ENCODE results near the gene TIMM22. TPM values are rescaled to one million over a fixed set of nuclear protein-coding genes. Genes with fewer than 3 reads are reported as not detected.

Gene TIMM22
- total and polyA plus RNA-seq, 2 of the 4 experiments (the other 2 are of a cell fraction) = 12.7 to 12.9 TPM

- no peak overlapping the region for H2BK15ac ChIP-seq (ENCODE audit: low read depth, low read length)
- H3K9ac ChIP-seq (ENCODE audit: low read depth, low read length) = no peak overlapping the region
- peaks cover 3% of the 10 kb centered on the region; the same call in 1 of the 2 replicates for H3K4me1 ChIP-seq (ENCODE audit: control insufficient read depth, insufficient read depth, low read length)
- no peaks in the 10 kb centered on the region for H3K27me3 ChIP-seq (ENCODE audit: control insufficient read depth, insufficient read depth, low read length)
- no peak overlapping the region for H2AK5ac ChIP-seq (ENCODE audit: low read depth, low read length)
- H3K4me3 ChIP-seq (ENCODE audit: insufficient read depth, low read depth, low read length) = no peak overlapping the region
- ChIA-PET CTCF (no interaction called here), POLR2A (ENCODE audit: unreplicated experiment) (no interaction called here)
- H3K27ac ChIP-seq (ENCODE audit: insufficient read depth, low read length) = no peak overlapping the region
- in situ Hi-C loops (cut with MboI; ENCODE audit: low sequenced_read_pairs) = no loop called here
- intact Hi-C loops (cut with micrococcal nuclease) = no loop called here
- no peak for TF ChIP-seq MXI1 (IDR thresholded peaks at IDR 0.05; ENCODE audit: borderline replicate concordance, low read depth, low read length)
- TF ChIP-seq SMC3 (IDR thresholded peaks at IDR 0.05; ENCODE audit: low read depth, low read length) = no peak
- no peak for TF ChIP-seq CEBPB (IDR thresholded peaks at IDR 0.05; ENCODE audit: low read depth, low read length)
- no peak for TF ChIP-seq NFE2L2 (IDR thresholded peaks at IDR 0.05; ENCODE audit: low read depth, low read length)
- no peak for TF ChIP-seq POLR2A (IDR thresholded peaks at IDR 0.05; ENCODE audit: low read depth, low read length)
- TF ChIP-seq, protein P1, sequence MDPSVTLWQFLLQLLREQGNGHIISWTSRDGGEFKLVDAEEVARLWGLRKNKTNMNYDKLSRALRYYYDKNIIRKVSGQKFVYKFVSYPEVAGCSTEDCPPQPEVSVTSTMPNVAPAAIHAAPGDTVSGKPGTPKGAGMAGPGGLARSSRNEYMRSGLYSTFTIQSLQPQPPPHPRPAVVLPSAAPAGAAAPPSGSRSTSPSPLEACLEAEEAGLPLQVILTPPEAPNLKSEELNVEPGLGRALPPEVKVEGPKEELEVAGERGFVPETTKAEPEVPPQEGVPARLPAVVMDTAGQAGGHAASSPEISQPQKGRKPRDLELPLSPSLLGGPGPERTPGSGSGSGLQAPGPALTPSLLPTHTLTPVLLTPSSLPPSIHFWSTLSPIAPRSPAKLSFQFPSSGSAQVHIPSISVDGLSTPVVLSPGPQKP (IDR thresholded peaks at IDR 0.05; ENCODE audit: borderline replicate concordance, low read depth, low read length) = no peak
- TF ChIP-seq BHLHE40 (IDR thresholded peaks at IDR 0.05; ENCODE audit: low read depth, low read length) = no peak
- no peak for TF ChIP-seq RAD21 (IDR thresholded peaks at IDR 0.05; ENCODE audit: low read length)
- TF ChIP-seq, protein P2, sequence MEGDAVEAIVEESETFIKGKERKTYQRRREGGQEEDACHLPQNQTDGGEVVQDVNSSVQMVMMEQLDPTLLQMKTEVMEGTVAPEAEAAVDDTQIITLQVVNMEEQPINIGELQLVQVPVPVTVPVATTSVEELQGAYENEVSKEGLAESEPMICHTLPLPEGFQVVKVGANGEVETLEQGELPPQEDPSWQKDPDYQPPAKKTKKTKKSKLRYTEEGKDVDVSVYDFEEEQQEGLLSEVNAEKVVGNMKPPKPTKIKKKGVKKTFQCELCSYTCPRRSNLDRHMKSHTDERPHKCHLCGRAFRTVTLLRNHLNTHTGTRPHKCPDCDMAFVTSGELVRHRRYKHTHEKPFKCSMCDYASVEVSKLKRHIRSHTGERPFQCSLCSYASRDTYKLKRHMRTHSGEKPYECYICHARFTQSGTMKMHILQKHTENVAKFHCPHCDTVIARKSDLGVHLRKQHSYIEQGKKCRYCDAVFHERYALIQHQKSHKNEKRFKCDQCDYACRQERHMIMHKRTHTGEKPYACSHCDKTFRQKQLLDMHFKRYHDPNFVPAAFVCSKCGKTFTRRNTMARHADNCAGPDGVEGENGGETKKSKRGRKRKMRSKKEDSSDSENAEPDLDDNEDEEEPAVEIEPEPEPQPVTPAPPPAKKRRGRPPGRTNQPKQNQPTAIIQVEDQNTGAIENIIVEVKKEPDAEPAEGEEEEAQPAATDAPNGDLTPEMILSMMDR (conservative IDR thresholded peaks at IDR 0.05; ENCODE audit: low read depth, low read length) = no peak
- TF ChIP-seq, protein P3, sequence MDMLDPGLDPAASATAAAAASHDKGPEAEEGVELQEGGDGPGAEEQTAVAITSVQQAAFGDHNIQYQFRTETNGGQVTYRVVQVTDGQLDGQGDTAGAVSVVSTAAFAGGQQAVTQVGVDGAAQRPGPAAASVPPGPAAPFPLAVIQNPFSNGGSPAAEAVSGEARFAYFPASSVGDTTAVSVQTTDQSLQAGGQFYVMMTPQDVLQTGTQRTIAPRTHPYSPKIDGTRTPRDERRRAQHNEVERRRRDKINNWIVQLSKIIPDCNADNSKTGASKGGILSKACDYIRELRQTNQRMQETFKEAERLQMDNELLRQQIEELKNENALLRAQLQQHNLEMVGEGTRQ (IDR thresholded peaks at IDR 0.05; ENCODE audit: low read depth, low read length) = no peak
- no peak for TF ChIP-seq FOS (IDR thresholded peaks at IDR 0.05; ENCODE audit: low read depth, low read length)
- TF ChIP-seq MAFK (IDR thresholded peaks at IDR 0.05; ENCODE audit: low read depth, low read length) = no peak
- dilution Hi-C loops (cut with HindIII; ENCODE audit: low sequenced_read_pairs, unreplicated experiment) = no loop called here
- no peak overlapping the region for H4K5ac ChIP-seq (ENCODE audit: low read depth, low read length)
- H3K23ac ChIP-seq (ENCODE audit: low read depth, low read length) = no peak overlapping the region
- no peak overlapping the region for H2BK120ac ChIP-seq (ENCODE audit: low read depth, low read length)
- H2BK20ac ChIP-seq (ENCODE audit: low read depth, low read length) = no peak overlapping the region
- peaks cover 8% of the 10 kb centered on the region for H3K9me1 ChIP-seq (ENCODE audit: insufficient read depth, low read length)
- H4K8ac ChIP-seq (ENCODE audit: low read depth in 2 of 2, low read length in 2 of 2) = no peak overlapping the region
- peaks cover 24 to 32% of the 10 kb centered on the region in 2 experiments for H3K79me1 ChIP-seq (ENCODE audit: low read depth in 1 of 2, low read length in 2 of 2)
- no peak overlapping the region for H2AK9ac ChIP-seq (replicated peaks; ENCODE audit: low read depth, low read length, poor library complexity)
- H2AFZ ChIP-seq (replicated peaks; ENCODE audit: low read length, poor library complexity) = no peak overlapping the region
- H3K14ac ChIP-seq (replicated peaks; ENCODE audit: low read depth, low read length) = no peak overlapping the region
- H4K20me1 ChIP-seq (ENCODE audit: insufficient read depth, low read length) = peaks cover 21% of the 10 kb centered on the region
- no peak for ATAC-seq (ENCODE audit: low read depth)
- H2BK5ac ChIP-seq (ENCODE audit: low read depth, low read length, poor library complexity, severe bottlenecking) = no peak overlapping the region
- BruUV-seq (replicated peaks) = no TSS peak
- no peak overlapping the region for H3K4me2 ChIP-seq (ENCODE audit: low read depth, low read length)
- H3K9me3 ChIP-seq (ENCODE audit: control insufficient read depth, insufficient read depth, low read length) = no peaks in the 10 kb centered on the region
- no peak overlapping the region for H3K18ac ChIP-seq (ENCODE audit: low read depth, low read length)
- peaks cover 29% of the 10 kb centered on the region for H3K36me3 ChIP-seq (ENCODE audit: control insufficient read depth, insufficient read depth, low read length)
- H3K56ac ChIP-seq (ENCODE audit: extremely low read depth, insufficient read depth, low read length) = no peak overlapping the region
- no peak overlapping the region for H3K4ac ChIP-seq (ENCODE audit: low read depth, low read length)
- WGBS, 2 experiments (ENCODE audit: extremely low coverage in 2 of 2, insufficient read length in 1 of 2) = 97% methylated on average over 6 of the region's 9 CpGs; no CpG with 5 or more reads in 1 of the 2 experiments
- no peak overlapping the region for H4K91ac ChIP-seq (ENCODE audit: insufficient read depth, low read depth, low read length)
- DNase-seq = no peak
Measured at GRCh38 chr17:1041746-1042145, 44.8 kb downstream of the TIMM22 start.
